NCI-H69 (cell line): ENCODE results near the gene BLOC1S1.
A peak's percentile ranks its signal among the peaks of the same experiment; 100 is the strongest.

ENCODE experiments used
- DNase-seq: peaks from one replicate; lab custom pipeline; 2025; lab: John Stamatoyannopoulos, UW

Gene BLOC1S1

DNA sequence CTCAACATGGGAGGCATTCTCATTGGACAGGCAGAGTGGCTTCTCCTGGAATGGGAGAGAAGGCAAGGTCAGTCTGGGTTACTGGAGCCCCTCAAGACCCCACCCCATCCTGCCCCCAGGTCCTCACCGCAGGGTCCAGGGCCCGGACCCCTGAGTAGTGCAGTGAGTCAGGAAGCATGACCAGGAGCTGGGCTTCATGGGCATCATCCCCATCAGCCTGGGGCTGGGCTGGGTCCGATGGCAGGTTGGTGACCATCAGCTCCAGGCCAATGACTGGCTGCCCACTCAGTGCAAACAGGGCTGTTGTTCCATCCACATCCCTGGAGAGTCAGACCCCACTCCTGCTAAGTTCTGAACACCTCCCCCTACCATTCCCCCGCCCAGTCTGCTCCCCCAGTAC lies 21.2 kb upstream of the BLOC1S1 start:
- no peak for DNase-seq

DNA sequence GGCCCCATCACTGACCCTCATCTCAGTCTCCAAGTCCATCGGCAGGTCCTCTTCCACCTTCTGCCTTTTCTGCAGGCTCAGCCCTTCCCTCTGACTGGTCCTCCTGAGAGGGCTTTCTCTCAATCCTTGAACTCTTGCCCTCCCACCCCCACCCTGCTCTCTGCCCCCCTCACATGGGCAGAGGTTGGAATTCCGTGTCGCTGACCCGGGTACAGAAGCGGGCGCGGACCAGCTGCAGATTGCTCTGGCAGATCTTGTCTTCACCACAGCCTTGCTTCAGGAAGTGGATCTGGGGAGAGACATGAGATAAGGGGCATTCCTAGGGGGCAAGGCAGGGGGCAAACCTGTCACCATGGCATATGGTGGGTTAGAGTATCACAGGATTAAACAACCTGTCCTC lies 20.5 kb upstream of the BLOC1S1 start:
- no peak for DNase-seq

DNA sequence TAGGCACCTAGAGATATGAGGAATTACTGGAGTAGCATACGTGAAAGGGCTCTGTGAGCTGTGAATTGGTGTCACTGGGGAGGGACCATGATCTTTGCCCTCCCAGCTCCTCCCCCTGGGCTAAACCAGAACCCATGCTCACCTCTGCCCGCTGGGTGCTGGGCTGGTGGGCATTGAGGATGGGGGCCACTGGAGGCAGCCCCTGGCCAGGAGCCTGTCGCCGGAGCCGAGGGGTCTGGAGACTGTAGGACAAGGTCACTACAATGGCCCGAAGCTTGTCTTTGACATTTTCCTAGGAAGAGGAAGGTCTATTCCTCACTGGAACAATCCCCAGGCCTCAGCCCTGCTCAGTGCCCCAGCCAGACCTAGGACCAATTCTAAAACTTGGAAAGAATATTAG lies 19.7 kb upstream of the BLOC1S1 start:
- no peak for DNase-seq

DNA sequence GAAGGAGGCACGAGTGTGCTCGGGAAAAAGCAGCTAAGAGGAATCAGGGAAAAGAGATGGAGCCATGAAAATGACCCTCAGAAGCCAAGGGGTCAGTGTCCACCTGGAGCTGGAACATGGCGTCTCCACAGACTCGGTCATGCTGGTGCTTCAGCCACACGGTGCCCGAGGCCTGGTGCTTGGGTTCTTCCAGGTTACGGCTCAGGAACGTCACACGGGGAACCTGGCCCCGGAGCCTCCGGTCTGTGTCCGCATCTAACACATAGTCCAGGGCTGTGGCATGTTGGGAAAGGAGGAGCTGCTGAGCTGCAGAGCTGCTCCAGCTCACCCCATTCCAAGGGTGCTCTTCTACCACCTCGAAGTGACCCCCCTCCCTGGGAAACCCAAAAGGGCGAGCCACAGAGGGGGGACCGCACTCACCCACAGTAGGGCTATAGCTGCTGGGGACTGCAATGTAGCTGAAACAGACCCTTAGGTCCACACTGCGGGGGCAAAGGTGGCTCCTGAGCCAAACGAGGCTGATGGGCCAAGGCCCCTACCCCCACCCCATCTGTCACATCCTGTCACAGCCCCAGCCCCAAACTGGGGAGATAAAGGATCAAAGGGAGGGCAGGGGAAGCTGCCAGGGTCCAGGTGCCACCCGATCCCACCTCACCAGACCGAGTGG lies 18.9 kb upstream of the BLOC1S1 start:
- no peak for DNase-seq

DNA sequence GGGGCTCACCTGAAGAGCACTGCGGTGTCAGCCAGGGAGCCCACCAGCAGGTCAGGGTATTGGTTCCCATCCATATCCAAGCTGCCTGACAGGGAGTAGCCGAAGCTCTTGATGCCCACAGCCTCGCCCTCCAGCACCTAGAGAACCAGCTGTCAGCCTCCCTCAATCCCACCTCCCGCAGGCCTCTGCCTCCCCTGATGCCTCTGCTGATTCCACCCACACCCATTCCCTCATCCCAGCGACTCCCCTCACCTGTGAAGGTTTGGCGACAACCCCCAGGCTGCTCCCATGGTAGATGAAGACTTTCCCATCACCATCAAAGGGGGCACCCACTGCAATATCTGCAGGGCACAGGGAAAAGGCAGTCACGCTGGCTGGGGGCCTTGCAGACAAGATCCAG lies 18.2 kb upstream of the BLOC1S1 start:
- DNase-seq: no peak

DNA sequence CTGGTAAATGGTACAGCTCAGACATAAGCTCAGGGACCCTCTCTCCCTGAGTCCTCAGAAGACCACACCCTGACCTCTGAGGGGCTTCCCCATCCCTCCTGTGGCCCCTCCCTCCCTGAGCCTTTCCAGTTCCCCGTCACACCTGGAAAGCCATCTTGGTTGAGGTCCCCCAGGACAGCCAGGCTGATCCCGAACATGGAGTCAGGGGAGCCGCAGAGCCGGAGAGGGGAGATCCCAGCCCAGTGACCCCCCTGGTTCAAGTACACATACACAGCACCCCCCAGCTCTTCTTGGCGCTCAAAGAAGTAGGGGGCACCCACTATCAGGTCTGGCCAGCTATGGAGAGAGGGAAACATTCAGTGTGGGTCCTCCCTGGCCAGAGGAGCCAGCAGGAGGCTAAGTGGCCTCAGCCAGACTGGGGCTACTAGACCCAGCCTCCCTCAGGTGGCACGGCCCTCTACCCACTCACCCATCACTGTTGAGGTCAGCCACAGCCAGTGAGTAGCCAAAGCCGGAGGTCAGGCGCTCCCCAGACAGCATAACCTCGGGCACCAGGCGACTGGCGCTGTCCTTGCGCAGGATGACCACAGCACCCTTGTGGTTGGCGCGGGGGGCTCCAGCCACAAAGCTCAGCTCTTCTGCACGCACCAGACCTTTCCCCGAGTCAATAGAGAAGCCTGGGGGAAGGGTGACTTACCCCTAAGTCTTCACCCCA lies 17.4 kb upstream of the BLOC1S1 start:
- DNase-seq: no peak

DNA sequence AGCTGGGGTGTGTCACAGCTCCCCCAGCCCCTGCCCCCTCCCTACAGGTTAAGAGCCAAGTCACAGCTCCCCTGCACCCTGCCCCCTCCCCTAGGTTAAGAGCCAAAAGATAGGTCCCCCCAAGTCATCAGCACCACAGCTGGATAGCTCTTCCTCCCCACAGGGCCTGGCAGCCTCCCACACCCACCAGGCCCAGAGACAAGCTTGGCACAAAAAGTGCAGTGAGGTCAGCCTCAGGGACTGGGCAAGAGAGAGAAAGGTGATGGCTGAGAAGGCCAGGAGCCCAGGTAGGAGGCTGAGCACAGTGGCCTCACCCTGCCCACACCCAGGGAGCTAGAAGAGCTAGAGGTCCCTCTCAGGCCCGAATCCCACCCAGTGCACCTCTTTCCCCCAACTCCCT lies 16.9 kb upstream of the BLOC1S1 start:
- no peak for DNase-seq

DNA sequence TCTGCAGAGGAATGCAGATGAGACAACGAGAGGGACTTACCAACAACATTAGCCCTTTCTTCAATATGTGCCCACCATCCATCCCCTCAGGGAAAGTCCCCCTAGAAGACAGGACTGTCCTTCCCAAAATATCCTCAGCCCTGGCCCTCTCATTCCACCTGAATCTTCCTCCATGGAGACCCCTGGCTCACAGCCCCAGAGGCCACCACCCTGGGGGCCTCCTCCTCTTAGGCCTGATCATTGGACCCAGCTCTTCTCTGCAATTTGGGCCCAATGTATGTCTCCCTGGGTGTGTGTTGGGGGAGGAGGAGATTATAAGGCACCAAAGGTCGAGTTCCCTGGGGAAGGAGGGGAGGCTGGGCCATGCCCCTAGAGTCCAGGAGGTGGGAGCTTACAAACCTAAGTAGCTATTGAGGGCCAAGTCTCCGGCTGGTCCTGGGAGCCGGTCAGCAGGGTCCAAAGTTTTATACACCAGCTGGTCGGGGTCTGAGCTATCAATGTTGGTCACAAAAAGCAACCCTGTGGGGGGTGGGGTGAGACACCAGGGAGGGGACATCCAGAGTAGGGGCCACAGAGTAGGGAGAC lies 16.3 kb upstream of the BLOC1S1 start:
- DNase-seq: no peak

DNA sequence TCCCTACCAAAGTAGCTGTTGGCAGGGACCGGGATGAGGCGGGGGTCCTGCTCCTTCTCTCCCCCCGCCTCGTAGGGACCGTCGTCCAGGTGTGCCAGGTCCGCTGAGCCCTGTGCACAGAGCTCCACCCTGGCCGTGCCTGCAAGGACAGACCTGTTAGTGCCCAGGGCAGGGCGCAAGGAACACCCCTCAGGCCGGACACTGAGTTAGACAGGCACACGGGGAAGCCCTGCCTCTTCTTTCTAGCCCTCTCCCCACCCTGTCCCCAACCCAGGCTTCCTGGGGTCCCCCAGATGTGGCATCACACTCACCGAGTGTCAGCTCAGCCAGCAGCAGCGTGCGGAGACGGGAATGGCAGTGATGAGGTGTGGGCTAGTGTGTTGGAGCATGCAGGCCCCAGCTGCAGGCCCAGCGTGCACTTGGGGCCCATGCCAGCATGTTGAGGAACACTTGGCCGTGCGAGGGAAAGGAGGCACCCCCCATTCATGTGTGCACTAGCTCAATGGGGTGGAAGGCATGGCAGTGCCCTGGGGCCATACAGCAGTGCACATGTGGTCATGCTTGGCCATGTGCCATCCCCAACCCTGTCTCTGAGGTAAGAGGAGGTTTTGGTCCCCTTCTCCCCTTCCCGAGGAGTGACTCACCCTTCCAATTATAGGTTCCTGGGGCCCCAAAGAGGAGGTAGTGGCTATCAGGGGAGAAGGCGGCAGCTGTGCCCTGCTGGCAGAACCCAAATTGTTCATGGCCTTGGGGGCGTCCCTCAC lies 15.4 kb upstream of the BLOC1S1 start:
- peak; percentile 90 for DNase-seq

DNA sequence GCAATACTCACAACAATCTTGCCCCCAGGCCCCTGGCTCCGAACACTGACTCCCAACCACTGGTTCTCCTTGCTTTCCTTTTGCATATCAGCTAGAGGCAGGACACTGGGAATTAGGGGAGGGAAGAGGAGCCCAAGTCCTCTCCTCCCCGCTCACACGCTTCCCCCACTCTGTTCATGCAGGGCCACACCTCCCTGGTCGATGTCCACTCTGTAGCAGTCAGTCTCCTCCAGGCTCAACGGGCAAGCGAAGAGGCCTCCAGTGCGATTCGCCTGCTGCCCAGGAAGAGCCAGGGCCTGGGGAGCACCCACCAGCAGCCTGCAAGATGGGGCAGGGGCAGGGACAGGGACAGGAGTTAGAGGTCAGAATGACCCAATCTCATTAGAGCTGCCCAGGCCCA lies 13.0 kb upstream of the BLOC1S1 start:
- no peak for DNase-seq

DNA sequence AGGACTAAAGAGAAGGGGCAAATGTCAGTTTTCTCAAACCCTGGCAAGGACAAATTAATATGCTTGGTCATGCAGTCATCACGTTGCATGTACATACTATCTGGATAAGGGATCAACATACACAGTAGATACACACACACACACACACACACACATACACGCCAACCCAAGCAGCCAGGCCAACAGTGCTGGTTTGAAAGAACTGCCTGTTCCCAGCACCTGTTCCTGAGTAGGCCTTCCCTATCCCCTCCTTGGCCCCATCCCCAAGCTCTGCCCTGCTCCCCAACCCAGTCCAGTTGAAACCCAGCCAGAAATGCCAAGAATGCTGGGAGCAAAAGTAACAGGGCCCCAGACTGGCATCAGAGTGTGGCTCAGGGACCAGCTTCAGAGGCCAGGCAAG lies 12.6 kb upstream of the BLOC1S1 start:
- no peak for DNase-seq

DNA sequence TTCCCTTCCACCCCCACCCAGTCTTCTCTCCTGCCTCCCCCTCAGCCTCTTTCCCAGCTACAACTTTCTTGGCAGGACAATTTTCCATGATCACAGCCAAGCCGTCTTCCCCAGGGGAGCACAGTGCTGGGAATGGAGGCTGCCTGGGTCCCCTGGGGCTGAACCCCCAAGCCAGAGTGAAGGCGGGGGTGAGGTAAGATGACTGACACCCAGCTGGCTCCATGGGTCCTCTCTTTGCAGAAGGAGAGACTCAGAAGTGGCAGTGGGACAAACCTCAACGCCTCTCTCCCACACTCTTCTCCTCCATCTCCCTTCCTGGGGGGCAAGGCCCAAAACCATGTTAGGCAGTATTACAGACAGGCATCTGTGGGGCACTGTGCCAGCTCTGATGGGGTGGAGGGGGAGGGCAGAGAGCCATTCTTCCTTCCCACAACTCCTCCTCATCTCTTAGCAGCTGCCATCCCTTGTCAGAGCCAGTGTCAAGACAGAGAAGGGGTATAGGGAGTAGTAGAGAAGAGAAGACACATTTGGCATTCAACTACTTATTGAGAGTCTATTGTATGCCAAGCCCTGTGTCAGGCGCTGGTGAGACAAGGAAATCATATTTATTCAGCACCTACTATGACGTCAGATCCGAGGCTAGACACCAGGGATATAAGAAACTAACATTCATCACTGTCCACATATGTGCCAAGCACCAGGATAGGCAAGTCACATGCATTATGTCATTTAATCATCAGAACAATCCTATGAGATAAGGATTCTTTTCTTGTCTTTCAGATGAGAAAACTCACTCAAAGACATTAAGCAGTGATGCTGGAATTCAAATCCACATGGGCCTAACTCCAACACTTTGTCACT lies 11.7 kb upstream of the BLOC1S1 start:
- peak; percentile 59 for DNase-seq

DNA sequence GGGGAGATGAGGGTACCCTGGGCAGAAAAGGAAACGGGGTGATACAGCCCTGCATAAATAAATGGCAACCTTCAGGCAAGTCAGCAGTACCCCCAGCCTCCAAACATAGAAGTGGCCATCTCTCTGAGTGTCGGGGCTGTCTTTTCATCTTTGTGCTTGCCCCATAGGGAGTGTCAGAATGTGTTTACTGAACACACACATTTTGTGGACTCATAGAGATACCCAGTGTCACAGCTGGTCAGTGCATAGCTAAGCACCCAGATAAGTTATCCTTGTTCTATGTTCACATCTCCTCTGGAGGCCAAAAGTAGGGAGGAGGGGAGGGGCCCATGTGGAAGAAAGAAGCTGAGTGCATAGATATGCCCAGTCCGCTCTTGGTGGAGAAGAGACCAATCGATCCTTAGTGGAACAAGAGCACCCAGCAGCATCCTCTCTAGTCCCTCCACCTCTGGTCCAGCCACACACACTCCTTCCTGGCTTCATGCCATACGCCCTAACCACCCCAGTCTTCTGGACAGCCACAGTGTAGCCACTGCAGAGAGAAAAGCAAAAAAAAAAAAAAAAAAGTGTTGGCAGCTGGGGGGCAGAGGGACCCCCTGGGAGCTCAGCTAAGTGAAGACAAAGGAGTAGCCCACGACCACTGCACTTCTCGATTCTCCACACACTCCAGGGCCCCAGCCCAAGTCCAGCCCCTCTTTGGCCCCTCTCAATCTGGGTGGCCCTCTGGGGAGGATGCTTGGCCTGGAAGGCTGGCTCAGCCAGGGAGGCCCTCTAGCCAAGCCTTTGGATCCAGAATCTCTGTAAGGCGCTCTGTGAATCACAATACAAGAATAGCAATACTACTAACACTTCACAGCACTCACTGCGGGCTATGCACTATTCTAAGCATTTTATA lies 10.8 kb upstream of the BLOC1S1 start:
- no peak for DNase-seq

DNA sequence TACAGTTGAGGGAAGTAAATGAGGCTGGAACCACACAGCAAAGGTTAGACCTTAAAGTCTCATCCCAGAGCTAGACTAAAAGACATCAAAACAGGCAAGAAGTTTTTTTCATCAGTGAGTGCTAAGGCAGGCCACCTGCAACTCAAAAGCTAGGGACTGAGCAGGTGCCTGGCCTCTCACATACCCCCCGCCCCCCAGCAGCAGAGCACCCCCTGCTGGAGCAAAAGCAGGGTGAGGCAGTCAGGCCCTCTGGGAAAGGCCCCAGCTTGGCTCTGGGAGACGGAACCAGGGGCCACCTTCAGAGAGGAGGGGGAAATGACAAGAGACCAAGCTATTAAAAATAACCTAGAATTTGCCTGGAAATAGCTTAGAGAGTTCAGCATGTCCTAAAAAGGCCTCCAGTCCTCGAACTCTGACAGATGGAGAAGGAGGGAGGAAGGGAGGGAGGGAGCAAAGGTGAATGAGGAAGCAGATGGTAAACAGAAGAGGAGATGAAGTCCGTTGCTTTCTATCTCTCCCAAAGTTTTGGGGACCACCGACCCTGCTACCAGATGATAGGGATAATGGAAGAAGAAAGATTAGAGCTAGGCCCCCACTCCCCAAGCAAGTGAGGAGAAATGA lies 10.0 kb upstream of the BLOC1S1 start:
- DNase-seq: peak; percentile 36

DNA sequence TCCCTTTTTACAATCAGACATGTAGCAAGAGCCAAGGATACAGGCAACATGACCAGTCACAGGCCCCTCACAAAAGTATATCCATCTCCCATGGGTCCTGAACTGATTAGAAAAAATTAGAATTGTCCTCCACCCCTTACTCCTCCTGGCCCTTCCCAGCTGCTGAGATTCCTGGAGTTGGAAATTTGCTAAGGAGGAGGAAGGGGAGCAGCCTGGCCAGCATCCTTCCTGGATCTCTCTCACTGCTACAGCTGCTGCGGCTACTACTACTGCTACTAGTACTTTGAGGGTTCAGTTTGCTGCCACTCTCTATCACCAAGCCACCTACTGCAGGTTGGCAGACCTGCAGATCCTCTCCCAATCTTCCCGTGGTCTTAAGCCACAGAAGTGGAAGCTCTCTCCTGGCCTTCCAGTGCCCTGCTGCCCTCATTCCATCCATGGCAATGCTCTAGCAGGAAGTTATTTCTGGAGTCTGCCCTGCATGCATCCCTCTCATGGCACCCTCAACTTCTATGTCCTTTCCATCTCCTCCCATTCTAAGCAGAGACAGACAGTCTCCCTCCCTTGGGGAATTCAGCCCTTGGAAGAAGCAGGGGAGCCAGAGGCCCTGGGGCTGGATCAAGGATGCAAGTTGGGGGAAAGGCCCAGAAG lies 9.2 kb upstream of the BLOC1S1 start:
- DNase-seq: no peak

DNA sequence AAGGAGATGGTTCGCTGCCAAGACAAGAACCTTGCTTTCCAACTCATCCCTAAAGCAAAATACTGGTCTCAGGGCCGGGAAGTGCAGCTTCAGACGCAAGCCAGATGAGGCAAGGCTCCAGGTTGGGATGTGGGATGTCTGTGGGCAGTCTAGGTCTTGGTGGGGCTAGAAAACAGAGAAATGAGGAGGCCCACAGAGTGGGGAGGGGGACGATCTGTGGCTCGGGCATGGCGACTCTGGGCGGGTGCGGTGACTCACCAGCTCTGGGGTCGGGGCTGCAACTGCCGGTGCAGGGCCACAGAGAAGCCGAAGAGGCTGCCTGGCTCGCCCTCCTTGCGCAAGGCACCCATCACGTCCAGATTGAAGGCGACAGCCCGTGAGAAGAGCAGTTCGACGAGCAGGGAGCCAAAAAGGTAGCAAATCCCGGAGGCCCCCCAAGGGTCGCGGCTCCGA lies 8.6 kb upstream of the BLOC1S1 start:
- DNase-seq: peak; percentile 41

DNA sequence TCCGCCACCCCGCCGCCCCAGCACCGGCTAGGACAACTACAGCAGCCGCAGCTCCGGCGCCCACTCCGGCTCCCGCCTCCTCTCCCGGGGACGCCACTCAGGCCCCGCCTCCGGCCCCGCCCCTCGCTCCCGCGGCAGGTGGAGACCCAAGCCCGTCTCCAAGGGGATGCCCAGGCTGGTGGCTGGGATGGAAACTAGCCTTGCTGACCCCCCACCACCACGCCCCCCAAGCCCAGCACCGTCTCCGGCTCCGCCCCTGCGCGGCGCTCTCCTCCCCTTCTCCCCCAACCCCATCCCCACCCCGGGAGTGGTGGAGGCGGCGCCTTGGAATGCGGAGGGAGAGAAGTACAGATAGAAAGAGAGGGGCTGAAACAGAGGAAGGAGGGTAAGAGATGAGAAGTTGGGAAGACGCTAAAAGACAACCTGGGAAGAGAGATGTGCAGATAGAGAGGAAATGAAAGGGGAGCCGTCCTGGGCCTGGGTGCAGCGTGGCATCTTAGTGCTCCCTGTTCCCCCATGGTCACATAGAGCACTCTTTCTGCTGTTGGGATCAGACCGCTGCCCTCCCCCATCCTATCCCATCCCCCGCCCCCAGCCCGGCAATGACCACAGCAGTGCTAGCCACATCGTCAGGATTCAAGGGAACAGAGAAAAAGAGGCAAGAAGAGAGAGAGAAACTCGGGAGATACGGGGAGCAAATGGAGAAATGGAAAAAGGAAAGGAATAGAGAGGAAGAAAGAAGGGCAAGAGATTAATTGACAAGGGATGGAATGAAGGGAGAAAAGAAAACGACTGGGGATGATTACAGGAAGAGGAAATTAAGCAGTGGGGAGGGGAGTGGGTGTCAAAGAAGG lies 7.8 kb upstream of the BLOC1S1 start, which contains the start of gene ITGA7:
Gene ITGA7, minus strand, starts transcription at position 64 of the 854 bp plus-strand sequence. CDS start 222 bp downstream, outside the sequence.
- peak; percentile 89 for DNase-seq

DNA sequence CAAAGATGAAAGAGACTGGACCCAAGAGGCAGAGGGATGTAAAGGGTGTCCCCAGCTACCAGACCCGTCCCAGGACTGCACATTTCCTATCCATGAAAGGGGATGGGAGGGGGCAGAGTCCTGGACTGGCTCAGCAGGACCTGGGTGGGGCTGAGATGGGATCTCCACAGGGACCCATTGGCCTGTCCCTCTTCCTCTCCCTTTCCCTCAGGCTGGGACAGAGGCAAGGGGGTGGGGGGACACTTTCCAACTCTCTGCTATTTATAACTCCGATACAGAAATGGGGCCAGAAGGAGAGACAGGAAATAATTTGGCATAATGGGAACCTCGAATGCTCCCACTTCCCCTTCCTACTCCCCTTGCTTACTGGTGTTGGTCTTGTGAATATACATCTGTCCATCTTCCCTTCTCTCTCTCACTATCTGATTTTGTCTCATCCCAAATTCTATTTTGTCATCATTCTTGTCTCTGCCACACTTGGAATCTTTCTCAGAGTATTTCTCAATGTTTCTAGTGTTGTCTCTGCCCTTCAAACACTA lies 7.1 kb upstream of the BLOC1S1 start:
- DNase-seq: no peak
